Subcutaneous adipose tissue (tissue), 4 donors: ENCODE results near the gene TRIM9. TPM values are rescaled to one million over a fixed set of nuclear protein-coding genes. Genes with fewer than 3 reads are reported as not detected.

ENCODE experiments used
- CTCF ChIP-seq: fragments of 450-650 bp; IDR thresholded peaks from one replicate; pipeline ENCODE4 v1.5.1; 2016; ENCODE audit warnings: low read depth, mild to moderate bottlenecking, control low read depth, antibody characterized with exemption, moderate library complexity
- total RNA-seq, 4 donors: library from RNA; depleted of rRNA; stranded (reverse); fragments of >200 nt; gene quantifications; one replicate each; pipeline ENCODE4 v1.1.0, GENCODE V29; 2016

TRIM9 gene
- total RNA-seq, 4 donors from 2014 or later: 0.33 to 6.3 (median 3.0) TPM

GRCh38 chr14:51008446-51008845 is 86.5 kb downstream of the TRIM9 start:
- TF ChIP-seq CTCF: no peak

- TF ChIP-seq CTCF: no peak
These were observed 88.1 kb downstream of the TRIM9 start for GRCh38 chr14:51006781-51007211.

- no peak for TF ChIP-seq CTCF
These were observed 88.6 kb downstream of the TRIM9 start for GRCh38 chr14:51006324-51006723.

GRCh38 chr14:51004801-51005526 is 89.9 kb downstream of the TRIM9 start:
- no peak for TF ChIP-seq CTCF

GRCh38 chr14:51004352-51004800 is 90.5 kb downstream of the TRIM9 start:
- no peak for TF ChIP-seq CTCF

GRCh38 chr14:51002406-51002999 is 92.4 kb downstream of the TRIM9 start:
- no peak for TF ChIP-seq CTCF

GRCh38 chr14:51000566-51000965 is 94.3 kb downstream of the TRIM9 start:
- no peak for TF ChIP-seq CTCF
